GM18870 (cell line): ENCODE measurements around the gene DGAT2.
A peak's percentile ranks its signal among the peaks of the same experiment; 100 is the strongest.

Experiments used
- ATAC-seq: cut with Tn5 transposase; IDR thresholded peaks from one replicate; pipeline ENCODE4 v1.9.1; 2021; ENCODE audit warnings: moderate library complexity; ENCODE audit not compliant: unreplicated experiment

The DGAT2 gene

GRCh38 chr11:75777461-75778110, 9.0 kb downstream of the DGAT2 start:
- no peak for ATAC-seq

- ATAC-seq, result no peak
Measured at GRCh38 chr11:75778962-75779361, 10.4 kb downstream of the DGAT2 start.

GRCh38 chr11:75779960-75780359, 11.4 kb downstream of the DGAT2 start:
- no peak for ATAC-seq

GRCh38 chr11:75780888-75781287, 12.3 kb downstream of the DGAT2 start:
- ATAC-seq, result no peak

- no peak for ATAC-seq
Measured at GRCh38 chr11:75781296-75781695, 12.7 kb downstream of the DGAT2 start.

GRCh38 chr11:75781831-75782230, 13.3 kb downstream of the DGAT2 start:
- no peak for ATAC-seq

GRCh38 chr11:75782540-75783263, 14.1 kb downstream of the DGAT2 start:
- no peak for ATAC-seq

- no peak for ATAC-seq
Measured at GRCh38 chr11:75783416-75784084, 15.0 kb downstream of the DGAT2 start.

GRCh38 chr11:75784085-75784478, 15.5 kb downstream of the DGAT2 start:
- no peak for ATAC-seq

GRCh38 chr11:75784506-75784905, 15.9 kb downstream of the DGAT2 start:
- no peak for ATAC-seq

- no peak for ATAC-seq
Measured at GRCh38 chr11:75785187-75785586, 16.6 kb downstream of the DGAT2 start.

- ATAC-seq, result peak; percentile 50
Measured at GRCh38 chr11:75786101-75786736, 17.6 kb downstream of the DGAT2 start.

- no peak for ATAC-seq
Measured at GRCh38 chr11:75789521-75789920, 20.9 kb downstream of the DGAT2 start.

GRCh38 chr11:75790986-75791385, 22.4 kb downstream of the DGAT2 start:
- no peak for ATAC-seq

GRCh38 chr11:75792127-75792731, 23.7 kb downstream of the DGAT2 start:
- ATAC-seq, result no peak

- ATAC-seq, result no peak
Measured at GRCh38 chr11:75792997-75793800, 24.6 kb downstream of the DGAT2 start.

- no peak for ATAC-seq
Measured at GRCh38 chr11:75793966-75794365, 25.4 kb downstream of the DGAT2 start.

GRCh38 chr11:75795276-75796090, 26.9 kb downstream of the DGAT2 start:
- ATAC-seq, result no peak

GRCh38 chr11:75796091-75796435, 27.5 kb downstream of the DGAT2 start:
- no peak for ATAC-seq

- no peak for ATAC-seq
Measured at GRCh38 chr11:75797116-75797515, 28.5 kb downstream of the DGAT2 start.
